Sigmoid colon (tissue), 7 donors: ENCODE results near the gene LMAN2. TPM values are rescaled to one million over a fixed set of nuclear protein-coding genes. Genes with fewer than 3 reads are reported as not detected.

Source experiments
- DNase-seq: peaks from one replicate; pipeline ENCODE4 v3.0.0-alpha.2; 2019
- H3K27ac ChIP-seq, 4 donors: fragments of 200-600 bp; sonication (generic); one replicate each; pipeline ENCODE4 v1.5.1; 2016 to 2019; ENCODE audit warnings: mild to moderate bottlenecking in 1 of 4
- H3K27me3 ChIP-seq, 3 donors: fragments of 200-600 bp; sonication (generic); one replicate each; pipeline ENCODE4 v1.5.1; 2019; ENCODE audit warnings: mild to moderate bottlenecking in 1 of 3
- H3K36me3 ChIP-seq, 4 donors: fragments of 200-600 bp; sonication (generic); one replicate each; pipeline ENCODE4 v1.5.1; 2016 to 2019
- H3K4me1 ChIP-seq, 4 donors: fragments of 200-600 bp; sonication (generic); one replicate each; pipeline ENCODE4 v1.5.1; 2017 to 2019
- H3K4me3 ChIP-seq, 4 donors: fragments of 200-600 bp; sonication (generic); one replicate each; pipeline ENCODE4 v1.5.1; 2017 to 2019; ENCODE audit warnings: mild to moderate bottlenecking in 2 of 4, moderate library complexity in 1 of 4
- H3K9me3 ChIP-seq, 4 donors: fragments of 200-600 bp in 3 of 4; sonication (generic) in 3 of 4; one replicate each; pipeline versions ENCODE4 v1.5.1 to v1.6.1; 2013 to 2019
- CTCF ChIP-seq, 4 experiments: fragments of 450-650 bp in 3 of 4; fragments of 200-600 bp in 1 of 4; IDR thresholded peaks; one replicate each; pipeline ENCODE4 v1.5.1; 2016 to 2019; ENCODE audit warnings: antibody characterized with exemption in 4 of 4, mild to moderate bottlenecking in 3 of 4, moderate library complexity in 2 of 4
- EP300 ChIP-seq, 4 donors: sonication (generic); formaldehyde crosslinking; IDR thresholded peaks; one replicate each; pipeline ENCODE4 v1.6.1; 2017; ENCODE audit warnings: antibody characterized with exemption in 4 of 4
- POLR2A ChIP-seq, 2 donors: fragments of 450-650 bp; IDR thresholded peaks; one replicate each; pipeline ENCODE4 v1.6.1; 2016; ENCODE audit warnings: antibody characterized with exemption in 2 of 2, mild to moderate bottlenecking in 2 of 2, moderate library complexity in 2 of 2
- POLR2AphosphoS5 ChIP-seq, 4 donors: sonication (generic); formaldehyde crosslinking; IDR thresholded peaks; one replicate each; pipeline ENCODE4 v1.6.1; 2017; ENCODE audit warnings: antibody characterized with exemption in 4 of 4
- WGBS, 2 donors: extraction: QIAGEN DNeasy Blood & Tissue Kit; methylation state at CpG; one replicate each; pipeline ENCODE4 v1.1.7; 2013; 5-methylcytosine and 5-hydroxymethylcytosine counted together
- intact Hi-C: fragments of 100-400 bp; cut with DNase I; formaldehyde crosslinking; loops from one replicate; pipeline ENCODE4 v1.15.1; 2023
- polyA plus RNA-seq, 3 donors: library from polyadenylated mRNA; stranded (reverse); fragments of 200-250 nt; gene quantifications; one replicate each; pipeline ENCODE4 v1.2.3, GENCODE V29; 2013
- total RNA-seq, 4 donors: library from RNA; depleted of rRNA; stranded (reverse); fragments of >200 nt; gene quantifications; one replicate each; pipeline ENCODE4 v1.1.0, GENCODE V29; 2016
- donor health status: healthy with polysubstance abuse.
- donor health status: Bipolar disorder and iron deficiency.
- donor health status: healthy.

The LMAN2 gene
- total and polyA plus RNA-seq, 7 donors: 62.5 to 244 (median 108) TPM

- Histone ChIP-seq H3K27ac (peak overlapping the region in 2 of 4 donors; percentile 33 to 51), H3K9me3 (no peaks in the 10 kb centered on the region), H3K27me3 (no peaks in the 10 kb centered on the region), H3K4me3 (peak overlapping the region; percentile 2 to 47 (median 42)), H3K36me3 (no peaks in the 10 kb centered on the region), H3K4me1 (peaks cover 0 to 32% (median 21%) of the 10 kb centered on the region in 4 donors)
- 49 to 72% methylated on average over 26 of the region's 26 CpGs for WGBS, 2 donors
- TF ChIP-seq POLR2A (IDR thresholded peaks at IDR 0.05) (no peak), POLR2AphosphoS5 (IDR thresholded peaks at IDR 0.05) (no peak), EP300 (IDR thresholded peaks at IDR 0.05) (no peak), CTCF (IDR thresholded peaks at IDR 0.05) (no peak)
- DNase-seq: no peak
- intact Hi-C loops: no loop called here
Measured at GRCh38 chr5:177371120-177372033, 19.9 kb upstream of the LMAN2 start.

DNA sequence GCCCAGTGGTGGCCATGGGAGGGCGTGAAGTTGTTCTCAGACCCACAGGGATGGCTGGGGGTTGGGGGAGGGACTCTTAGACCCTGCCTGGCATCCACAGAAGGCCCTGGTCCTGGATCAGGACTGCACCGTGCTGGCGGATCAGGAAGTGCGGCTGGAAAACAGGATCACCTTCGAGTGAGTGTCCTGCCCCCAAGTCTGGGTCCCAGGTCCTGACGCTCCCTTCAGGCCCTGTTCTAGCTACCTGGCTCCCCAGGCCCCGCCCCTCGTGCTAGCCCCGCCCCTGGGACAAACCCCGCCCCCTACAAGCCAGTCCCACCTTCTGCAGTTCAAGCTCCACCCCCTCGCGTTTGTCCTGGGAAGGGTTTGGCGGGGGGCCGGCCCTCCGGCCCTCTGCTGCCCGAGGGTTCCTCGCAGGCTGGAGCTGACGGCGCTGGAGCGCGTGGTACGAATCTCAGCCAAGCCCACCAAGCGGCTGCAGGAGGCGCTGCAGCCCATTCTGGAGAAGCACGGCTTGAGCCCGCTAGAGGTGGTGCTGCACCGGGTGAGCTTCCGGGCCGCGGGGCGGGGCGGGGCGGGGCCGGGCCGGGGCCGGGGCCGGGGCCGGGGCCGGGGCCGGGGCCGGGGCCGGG, 19.1 kb upstream of the LMAN2 start:
- peak in 3 of 4 experiments; percentile 31 to 40 (median 36) for TF ChIP-seq CTCF (IDR thresholded peaks at IDR 0.05)
- TF ChIP-seq EP300 (IDR thresholded peaks at IDR 0.05): no peak
- intact Hi-C loops: no loop called here
- Histone ChIP-seq H3K27me3 (no peaks in the 10 kb centered on the region), H3K27ac (peak overlapping the region; percentile 33 to 54 (median 50)), H3K4me3 (peak overlapping the region; percentile 2 to 47 (median 42)), H3K4me1 (peaks cover 0 to 40% (median 29%) of the 10 kb centered on the region in 4 donors), H3K36me3 (no peaks in the 10 kb centered on the region), H3K9me3 (no peaks in the 10 kb centered on the region)
- 10 to 46% methylated on average over 42 of the region's 42 CpGs for WGBS, 2 donors
- peak; percentile 89 for DNase-seq

DNA sequence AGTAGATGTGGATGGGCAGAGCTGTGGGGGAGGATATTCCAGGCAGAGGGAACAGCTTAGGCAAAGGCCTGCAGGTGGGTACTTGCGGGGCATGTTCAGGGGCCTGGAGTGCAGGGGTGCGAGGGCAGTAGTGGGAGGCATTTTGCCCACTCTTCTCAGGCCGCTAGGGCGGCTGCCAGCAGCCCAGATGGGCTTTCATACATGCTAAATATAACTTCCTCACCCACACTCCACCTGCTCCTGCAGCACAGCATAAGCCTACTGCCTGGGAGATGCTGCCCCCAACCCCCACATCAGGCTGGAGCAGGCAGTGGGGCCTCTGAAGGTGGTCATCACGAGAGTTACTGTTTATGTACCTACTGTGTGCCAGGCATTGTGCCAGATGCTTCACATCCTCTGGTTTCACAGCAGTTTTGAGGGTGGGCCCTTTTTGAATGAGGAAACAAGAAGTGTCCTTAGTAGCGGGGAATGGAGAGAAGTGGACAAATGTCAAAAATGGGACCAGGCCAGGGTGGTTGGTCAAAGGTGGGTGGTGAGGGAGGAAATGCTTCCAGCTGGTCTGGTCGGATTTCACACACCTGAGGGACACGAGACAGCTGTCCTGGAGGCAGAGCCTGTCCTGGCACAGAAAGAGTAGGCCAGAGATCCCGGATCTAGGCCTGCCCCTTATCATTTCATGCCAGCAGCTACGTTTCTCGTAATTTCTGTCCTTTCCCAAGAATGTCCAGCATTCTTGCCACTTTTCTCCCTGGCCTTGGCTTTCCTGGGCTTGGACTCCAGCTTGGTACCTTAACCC, 18.4 kb upstream of the LMAN2 start:
- WGBS, 2 donors: 76 to 77% methylated on average over 11 of the region's 11 CpGs
- H3K27ac ChIP-seq: peak overlapping the region; percentile 33 to 54 (median 50)
- peak; percentile 61 for DNase-seq
- intact Hi-C loops: loop anchor here (5.0 kb wide), 1 partner anchor 58 kb away; the partner anchor contains the start of gene MXD3
- H3K4me3 ChIP-seq: no peak overlapping the region
- no peaks in the 10 kb centered on the region for H3K27me3 ChIP-seq
- H3K9me3 ChIP-seq: no peaks in the 10 kb centered on the region
- TF ChIP-seq CTCF (IDR thresholded peaks at IDR 0.05): no peak
- no peak for TF ChIP-seq POLR2A (IDR thresholded peaks at IDR 0.05)
- no peak for TF ChIP-seq EP300 (IDR thresholded peaks at IDR 0.05)
- no peak for TF ChIP-seq POLR2AphosphoS5 (IDR thresholded peaks at IDR 0.05)
- H3K4me1 ChIP-seq: peaks cover 0 to 43% (median 32%) of the 10 kb centered on the region in 4 donors
- no peaks in the 10 kb centered on the region for H3K36me3 ChIP-seq

DNA sequence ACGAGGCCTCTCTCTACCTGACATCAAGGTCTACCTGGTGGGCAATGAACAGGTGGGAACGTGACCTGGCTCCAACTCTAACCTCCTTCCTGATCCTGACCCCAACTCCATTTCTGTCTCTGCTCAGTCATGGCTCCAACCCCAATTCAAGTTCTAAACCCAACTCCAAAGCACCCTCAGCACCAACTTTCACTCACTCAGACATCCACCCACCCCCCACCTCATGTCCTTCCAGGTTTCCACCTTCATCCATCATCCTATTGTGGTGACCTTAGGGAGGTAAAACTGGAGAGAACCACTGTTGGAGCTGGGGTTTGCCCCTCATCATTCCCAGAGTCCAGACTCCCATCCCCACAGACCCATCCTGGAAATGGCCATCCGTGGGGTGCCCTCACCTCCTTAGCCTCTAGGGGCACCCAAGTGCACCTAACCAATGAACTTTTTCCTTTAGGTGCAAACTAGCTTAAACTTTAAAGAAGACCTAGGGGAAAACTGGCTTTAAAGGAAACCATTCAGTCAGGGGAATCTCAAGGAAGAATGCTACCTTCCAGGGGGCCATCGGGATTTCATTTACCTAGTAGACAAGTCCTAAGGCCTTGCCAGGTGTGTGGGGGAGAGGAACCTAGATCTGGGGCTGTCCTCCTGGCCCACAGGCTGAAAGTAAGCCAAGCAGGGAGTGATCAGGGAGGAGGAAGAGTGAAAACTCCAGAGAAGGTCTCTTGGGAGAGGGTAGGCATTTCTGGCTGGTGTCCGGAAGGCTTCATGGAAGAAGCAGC, 17.6 kb upstream of the LMAN2 start:
- no peak for DNase-seq
- intact Hi-C loops: loop anchor here (5.0 kb wide), 1 partner anchor 57 kb away; the partner anchor contains the start of gene MXD3
- Histone ChIP-seq H3K4me3 (no peak overlapping the region), H3K4me1 (peaks cover 0 to 46% (median 32%) of the 10 kb centered on the region in 4 donors), H3K27ac (no peak overlapping the region), H3K27me3 (no peaks in the 10 kb centered on the region), H3K9me3 (no peaks in the 10 kb centered on the region), H3K36me3 (no peaks in the 10 kb centered on the region)
- TF ChIP-seq POLR2A (IDR thresholded peaks at IDR 0.05): no peak
- TF ChIP-seq EP300 (IDR thresholded peaks at IDR 0.05): no peak
- TF ChIP-seq CTCF (IDR thresholded peaks at IDR 0.05): peak in 3 of 4 experiments; percentile 21 to 52 (median 46)
- WGBS, 2 donors: 65 to 74% methylated on average over 5 of the region's 5 CpGs
